ENCODE results near the gene NCOR2. TPM values are rescaled to one million over a fixed set of nuclear protein-coding genes. Genes with fewer than 3 reads are reported as not detected.
A peak's percentile ranks its signal among the peaks of the same experiment; 100 is the strongest.

The NCOR2 gene
- total RNA-seq, 1 donor from 2014 or later, result 128 TPM

DNA sequence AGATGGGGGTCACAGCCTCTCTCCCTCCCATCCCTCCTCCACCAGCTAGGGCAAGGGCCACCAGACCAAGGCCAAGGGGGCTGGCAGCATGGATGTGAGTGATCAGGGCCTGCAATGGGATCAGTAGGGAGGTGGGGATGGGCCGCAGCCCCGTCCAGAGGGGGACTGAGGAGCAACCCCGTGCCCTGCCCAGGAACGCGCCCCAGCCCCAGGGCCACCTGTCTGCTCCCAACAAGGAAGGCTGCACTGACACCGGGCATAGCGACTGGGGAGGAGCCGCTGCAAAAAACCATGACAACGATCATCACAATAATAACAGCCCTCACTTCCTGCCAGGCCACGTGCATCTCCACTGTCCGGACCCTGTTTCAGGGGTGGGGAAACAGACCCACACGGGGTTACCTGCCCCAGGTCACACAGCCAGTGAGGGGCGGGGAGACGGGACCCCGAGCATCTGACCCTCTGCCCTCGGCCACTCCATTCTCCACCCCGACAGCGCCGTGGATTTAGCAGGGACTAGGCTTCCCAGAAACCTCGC, 24.3 kb downstream of the NCOR2 start:
- H3K4me3 Mint-ChIP-seq, result no peak overlapping the region
- no peaks in the 10 kb centered on the region for H3K27me3 Mint-ChIP-seq
- peaks cover 32% of the 10 kb centered on the region for H3K4me1 Mint-ChIP-seq
- DNase-seq, result peak; percentile 68
- H3K36me3 Mint-ChIP-seq (ENCODE audit: low read depth), result peaks cover 1% of the 10 kb centered on the region
- no peak overlapping the region for H3K27ac Mint-ChIP-seq
- no peaks in the 10 kb centered on the region for H3K9me3 Mint-ChIP-seq
- intact Hi-C loops (cut with micrococcal nuclease), result no loop called here

DNA sequence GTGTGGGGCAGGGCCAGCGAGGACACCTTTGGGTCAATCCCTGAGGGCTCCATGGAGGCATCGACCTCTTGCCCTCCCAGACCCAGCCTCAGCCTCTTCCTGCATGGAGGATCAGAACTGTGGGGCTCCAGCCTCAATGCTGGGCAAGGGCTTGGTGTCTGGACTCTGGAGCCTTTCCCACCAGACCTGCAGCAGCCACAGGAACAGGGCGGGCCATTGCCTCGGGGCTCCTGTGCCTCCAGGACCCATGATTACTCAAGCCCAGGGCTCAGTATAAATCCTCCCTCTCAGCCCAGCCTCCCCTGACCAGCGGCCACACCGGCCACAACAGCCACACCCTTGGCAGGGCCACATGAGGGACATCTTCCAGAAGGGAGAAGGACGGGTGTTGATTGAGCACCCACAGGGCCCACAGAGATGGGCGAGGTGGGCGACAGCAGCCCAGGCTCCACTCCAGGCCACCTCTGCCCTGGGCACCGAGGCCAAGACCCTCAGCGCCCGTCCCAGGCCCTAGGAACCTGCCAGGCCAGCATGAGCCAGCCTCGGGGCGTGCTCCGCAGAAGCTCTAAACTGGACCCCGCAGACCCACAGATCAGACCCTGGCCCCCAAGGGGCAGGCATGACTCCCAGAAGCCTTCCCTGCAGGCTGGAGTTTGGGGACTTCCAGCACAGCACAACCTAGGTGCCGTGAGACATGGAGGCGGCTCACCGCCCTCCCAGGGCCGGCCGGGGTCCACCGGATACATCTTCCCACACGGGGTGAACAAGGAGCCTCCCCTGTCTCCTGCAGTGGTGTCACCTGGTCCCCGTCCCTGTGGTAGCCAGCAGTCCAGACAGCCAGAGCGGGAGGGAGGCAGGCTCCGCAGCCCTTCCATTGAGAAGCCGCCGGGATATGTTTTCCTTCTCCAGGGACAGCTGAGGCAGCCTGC, 25.1 kb downstream of the NCOR2 start:
- H3K27ac Mint-ChIP-seq, result no peak overlapping the region
- peaks cover 30% of the 10 kb centered on the region for H3K4me1 Mint-ChIP-seq
- no peak overlapping the region for H3K4me3 Mint-ChIP-seq
- intact Hi-C loops (cut with micrococcal nuclease), result no loop called here
- no peak for DNase-seq
- H3K27me3 Mint-ChIP-seq, result no peaks in the 10 kb centered on the region
- H3K9me3 Mint-ChIP-seq, result no peaks in the 10 kb centered on the region
- H3K36me3 Mint-ChIP-seq (ENCODE audit: low read depth), result peaks cover 1% of the 10 kb centered on the region

DNA sequence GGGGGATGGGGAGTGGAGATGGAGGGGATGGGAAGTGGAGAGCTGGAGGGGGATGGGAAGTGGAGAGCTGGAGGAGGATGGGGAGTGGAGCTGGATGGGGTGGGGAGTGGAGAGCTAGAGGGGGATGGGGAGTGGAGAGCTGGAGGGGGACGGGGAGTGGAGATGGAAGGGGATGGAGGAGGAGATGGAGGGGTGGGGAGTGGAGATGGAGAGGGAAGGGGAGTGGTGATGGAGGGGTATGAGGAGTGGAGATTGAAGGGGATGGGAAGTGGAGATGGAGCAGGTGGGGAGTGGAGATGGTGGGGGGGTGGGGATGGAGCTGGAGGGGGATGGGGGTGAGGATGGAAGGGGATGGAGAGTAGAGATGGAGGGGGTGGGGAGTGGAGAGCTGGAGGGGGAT, 26.1 kb downstream of the NCOR2 start:
- no peaks in the 10 kb centered on the region for H3K9me3 Mint-ChIP-seq
- DNase-seq, result no peak
- no peak overlapping the region for H3K27ac Mint-ChIP-seq
- peaks cover 1% of the 10 kb centered on the region for H3K36me3 Mint-ChIP-seq (ENCODE audit: low read depth)
- peaks cover 23% of the 10 kb centered on the region for H3K4me1 Mint-ChIP-seq
- intact Hi-C loops (cut with micrococcal nuclease), result no loop called here
- no peaks in the 10 kb centered on the region for H3K27me3 Mint-ChIP-seq
- no peak overlapping the region for H3K4me3 Mint-ChIP-seq

DNA sequence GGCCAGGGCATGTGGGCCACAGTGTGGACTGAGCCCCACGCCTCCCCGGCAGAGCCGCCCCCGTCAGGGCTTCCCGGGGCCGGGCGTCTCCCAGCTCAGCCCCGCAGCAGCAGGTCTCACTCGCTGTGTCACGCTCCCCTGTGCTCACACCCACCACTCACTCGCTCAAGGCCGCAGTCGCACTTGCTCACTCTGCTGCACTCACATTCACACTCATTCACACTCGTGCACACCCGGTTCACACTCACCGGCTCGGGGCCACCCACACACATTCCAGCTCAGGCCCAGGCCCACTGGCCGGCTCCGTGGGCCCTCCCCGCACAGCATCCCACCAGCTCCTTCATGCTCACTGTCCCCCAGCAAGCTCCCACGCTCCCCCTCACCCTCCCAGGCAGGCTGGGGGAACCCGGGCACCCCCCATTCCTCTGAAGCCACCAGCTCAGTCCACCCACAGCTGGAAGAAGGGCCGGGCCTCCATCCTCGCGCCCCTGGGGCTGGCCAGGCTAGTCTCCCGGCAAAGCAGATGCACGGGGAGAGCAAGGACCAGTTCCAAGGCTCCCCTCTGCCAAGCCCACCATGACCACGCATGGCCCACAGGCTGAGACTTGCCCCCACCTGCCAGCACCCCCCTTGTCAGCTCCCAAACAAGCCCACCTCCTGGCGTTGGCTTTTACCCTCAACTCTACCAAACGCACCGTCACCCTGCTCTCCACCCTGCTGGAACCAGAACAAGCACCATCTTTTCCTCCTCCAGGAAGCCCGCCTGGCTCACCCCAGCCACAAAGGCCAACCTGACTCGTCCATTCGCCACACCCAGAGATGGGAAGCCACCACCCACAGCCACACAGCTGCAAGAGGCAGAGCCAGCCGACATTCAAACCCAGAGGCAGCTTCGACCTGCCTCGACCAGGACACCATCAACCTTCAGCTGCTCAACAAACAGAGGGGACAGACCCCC, 28.0 kb downstream of the NCOR2 start:
- Mint-ChIP-seq H3K4me3 (no peak overlapping the region), H3K27me3 (no peaks in the 10 kb centered on the region), H3K36me3 (ENCODE audit: low read depth) (peaks cover 1% of the 10 kb centered on the region), H3K27ac (no peak overlapping the region), H3K4me1 (peaks cover 11% of the 10 kb centered on the region), H3K9me3 (no peaks in the 10 kb centered on the region)
- no peak for DNase-seq
- intact Hi-C loops (cut with micrococcal nuclease), result no loop called here

DNA sequence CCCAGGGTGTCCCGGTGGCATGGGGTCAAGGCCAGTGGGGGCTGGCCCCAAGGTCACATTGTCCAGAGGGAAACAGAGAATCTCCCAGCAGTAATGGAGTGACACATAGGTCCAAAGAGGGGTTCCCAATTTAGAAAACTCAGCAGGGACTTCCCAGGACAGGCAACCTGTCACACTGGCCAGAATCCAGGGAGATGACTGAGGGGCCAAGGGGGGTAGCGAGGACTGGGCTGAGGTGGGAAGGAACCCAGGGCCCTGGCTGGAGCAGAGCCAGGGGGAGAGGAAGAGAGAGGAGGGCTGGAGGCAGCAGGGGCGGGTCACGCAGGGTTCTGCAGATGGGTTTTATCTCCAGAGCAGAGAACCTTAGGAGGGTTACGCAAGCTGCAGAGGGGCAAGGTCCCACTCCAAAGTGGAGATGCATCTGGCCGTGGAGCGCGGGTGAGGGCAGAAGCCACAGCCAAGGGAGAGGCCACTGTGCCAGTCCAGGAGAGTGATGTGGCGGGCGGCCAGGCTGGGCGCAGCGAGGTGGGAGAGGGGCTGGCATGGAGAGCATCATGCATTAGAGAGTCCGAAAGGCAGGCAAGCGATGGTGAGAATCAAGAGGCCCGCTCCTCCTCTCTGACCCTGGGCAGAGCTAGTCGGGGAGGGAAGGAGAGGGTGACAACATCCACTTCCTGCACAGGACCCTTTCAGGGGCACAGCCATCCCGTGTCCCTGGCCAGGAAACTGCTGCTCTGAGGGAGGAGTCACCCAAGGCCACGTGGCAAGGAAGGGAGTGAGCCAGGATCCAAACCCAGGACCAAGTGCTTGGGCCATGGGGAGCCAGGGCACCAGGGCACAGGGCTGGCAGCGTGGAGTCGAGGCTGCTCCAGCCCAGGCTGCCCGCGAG, 29.0 kb downstream of the NCOR2 start:
- Mint-ChIP-seq H3K27me3 (no peaks in the 10 kb centered on the region), H3K4me3 (no peak overlapping the region), H3K9me3 (no peaks in the 10 kb centered on the region), H3K36me3 (ENCODE audit: low read depth) (peaks cover 1% of the 10 kb centered on the region), H3K4me1 (peaks cover 11% of the 10 kb centered on the region), H3K27ac (no peak overlapping the region)
- intact Hi-C loops (cut with micrococcal nuclease), result no loop called here
- no peak for DNase-seq

DNA sequence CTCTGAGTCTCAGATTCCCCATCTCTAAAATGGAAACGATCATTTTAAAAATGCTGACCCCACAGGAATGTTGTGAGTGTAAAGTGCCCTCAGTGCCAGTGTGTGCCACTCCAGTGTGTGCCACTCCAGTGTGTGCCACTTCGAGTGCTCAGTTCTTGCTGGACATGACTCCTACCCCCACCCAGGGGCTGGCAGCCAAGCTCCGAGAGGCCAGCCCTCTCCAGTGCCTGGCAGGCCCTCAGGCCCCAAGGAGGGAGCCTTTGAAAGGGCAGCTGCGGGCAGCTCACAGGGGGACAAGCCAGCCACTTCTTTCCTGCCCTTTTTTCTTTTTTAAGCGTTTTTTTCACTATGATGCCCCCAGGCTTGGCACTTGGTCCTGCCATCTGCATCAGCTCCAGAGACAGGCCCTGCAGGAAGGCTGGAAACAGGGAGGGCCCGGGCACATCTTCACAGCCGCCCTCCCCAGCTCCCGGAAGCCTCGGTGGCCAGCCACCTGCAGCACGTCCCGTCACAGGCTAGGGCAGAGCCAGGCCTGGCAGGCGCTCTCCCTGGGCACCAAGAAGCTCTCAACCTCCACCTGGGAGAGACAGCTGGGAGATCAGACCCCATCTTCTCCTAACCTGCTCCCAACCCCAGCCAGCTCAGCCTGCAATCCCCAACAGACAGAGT, 29.8 kb downstream of the NCOR2 start:
- intact Hi-C loops (cut with micrococcal nuclease), result no loop called here
- no peaks in the 10 kb centered on the region for H3K27me3 Mint-ChIP-seq
- no peak overlapping the region for H3K27ac Mint-ChIP-seq
- peaks cover 11% of the 10 kb centered on the region for H3K4me1 Mint-ChIP-seq
- no peak overlapping the region for H3K4me3 Mint-ChIP-seq
- H3K9me3 Mint-ChIP-seq, result no peaks in the 10 kb centered on the region
- H3K36me3 Mint-ChIP-seq (ENCODE audit: low read depth), result peaks cover 1% of the 10 kb centered on the region
- no peak for DNase-seq

DNA sequence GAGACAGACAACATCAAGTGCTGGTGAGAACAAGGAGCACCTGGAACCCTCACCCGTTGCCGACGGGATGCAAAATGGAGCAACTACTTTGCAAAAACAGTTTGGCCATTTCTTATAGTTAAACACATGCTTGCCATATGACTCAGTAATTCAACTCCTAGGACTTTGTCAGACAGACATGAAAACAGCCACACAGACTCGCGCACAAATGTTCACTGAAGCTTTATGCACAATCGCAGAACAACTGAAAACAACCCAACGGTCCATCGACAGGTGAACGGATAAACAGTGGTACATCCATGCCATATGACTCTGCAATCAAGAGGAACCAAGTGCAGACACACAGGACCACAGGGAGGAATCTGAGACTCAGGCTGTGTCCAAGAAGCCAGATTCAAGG, 30.8 kb downstream of the NCOR2 start:
- Mint-ChIP-seq H3K4me1 (peaks cover 11% of the 10 kb centered on the region), H3K36me3 (ENCODE audit: low read depth) (peaks cover 1% of the 10 kb centered on the region), H3K27ac (peak overlapping the region; percentile 9), H3K4me3 (no peak overlapping the region), H3K9me3 (no peaks in the 10 kb centered on the region), H3K27me3 (no peaks in the 10 kb centered on the region)
- no peak for DNase-seq
- intact Hi-C loops (cut with micrococcal nuclease), result no loop called here

DNA sequence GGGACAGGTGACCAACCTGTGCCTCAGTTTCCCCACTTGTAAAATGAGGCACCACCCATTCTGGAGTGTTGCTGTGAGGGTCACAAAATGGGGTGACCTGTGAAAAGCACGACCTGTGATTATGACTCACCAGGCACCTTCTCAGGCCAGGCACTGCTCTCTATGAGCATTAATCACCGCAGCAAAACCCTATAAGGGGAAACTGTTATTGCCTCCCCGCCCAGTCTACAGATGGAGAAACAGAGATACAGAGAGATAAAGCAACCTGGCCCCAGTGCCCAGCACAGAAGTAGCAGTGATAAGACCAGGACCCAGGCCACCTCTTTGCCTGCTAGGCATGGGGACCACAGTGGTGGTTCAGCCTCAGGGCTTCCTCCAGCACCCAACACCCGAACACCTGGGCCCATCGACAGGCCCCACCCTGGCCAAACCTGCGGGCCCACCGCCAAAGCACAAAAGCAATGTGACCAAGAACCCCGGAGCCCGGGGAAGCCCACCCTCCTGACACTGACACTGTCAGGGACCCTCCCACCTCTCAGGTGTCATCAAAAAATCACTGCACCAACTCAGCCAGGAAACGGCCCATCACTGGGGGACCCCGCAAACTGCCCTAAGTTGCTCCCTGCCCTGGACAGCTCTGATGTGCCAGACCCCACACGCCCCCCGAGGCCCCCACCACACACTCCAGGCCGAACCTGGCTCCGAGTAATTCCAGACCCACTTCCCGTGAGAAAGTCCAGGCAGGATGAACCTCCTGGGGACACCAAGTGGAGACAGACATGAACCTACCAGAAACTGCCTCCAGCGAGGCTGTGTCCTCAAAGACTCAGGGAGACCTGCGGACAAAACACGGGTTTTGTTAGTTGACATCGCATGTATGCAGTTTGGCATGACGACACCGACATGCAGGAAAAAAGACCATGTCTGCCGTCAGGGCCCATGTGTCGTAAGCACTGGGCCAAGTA, 32.4 kb downstream of the NCOR2 start:
- Mint-ChIP-seq H3K27ac (no peak overlapping the region), H3K36me3 (ENCODE audit: low read depth) (peaks cover 1% of the 10 kb centered on the region), H3K27me3 (no peaks in the 10 kb centered on the region), H3K4me3 (no peak overlapping the region), H3K4me1 (peaks cover 11% of the 10 kb centered on the region), H3K9me3 (no peaks in the 10 kb centered on the region)
- intact Hi-C loops (cut with micrococcal nuclease), result no loop called here
- DNase-seq, result no peak

DNA sequence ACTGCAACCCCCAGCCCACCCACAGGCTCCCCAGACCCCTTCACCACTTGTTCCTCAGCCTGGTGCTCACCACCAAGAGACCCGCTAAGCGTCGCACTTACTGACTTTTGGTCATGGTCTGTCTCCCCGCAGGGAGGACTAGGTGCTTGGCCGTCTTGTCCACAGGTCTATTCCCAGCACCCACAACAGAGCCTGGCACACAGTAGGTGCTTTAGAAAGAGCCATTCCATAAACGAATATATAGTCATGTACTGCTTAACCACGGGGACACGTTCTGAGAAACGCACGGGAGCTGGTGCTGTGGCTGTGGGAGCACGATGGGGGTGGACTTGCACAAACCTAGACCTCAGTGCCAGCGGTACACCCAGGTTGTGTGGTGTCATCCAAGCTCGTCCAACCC, 34.0 kb downstream of the NCOR2 start:
- Mint-ChIP-seq H3K4me3 (no peak overlapping the region), H3K4me1 (peaks cover 2% of the 10 kb centered on the region), H3K27me3 (no peaks in the 10 kb centered on the region), H3K27ac (peak overlapping the region; percentile 10), H3K9me3 (no peaks in the 10 kb centered on the region), H3K36me3 (ENCODE audit: low read depth) (no peaks in the 10 kb centered on the region)
- intact Hi-C loops (cut with micrococcal nuclease), result no loop called here
- DNase-seq, result no peak

DNA sequence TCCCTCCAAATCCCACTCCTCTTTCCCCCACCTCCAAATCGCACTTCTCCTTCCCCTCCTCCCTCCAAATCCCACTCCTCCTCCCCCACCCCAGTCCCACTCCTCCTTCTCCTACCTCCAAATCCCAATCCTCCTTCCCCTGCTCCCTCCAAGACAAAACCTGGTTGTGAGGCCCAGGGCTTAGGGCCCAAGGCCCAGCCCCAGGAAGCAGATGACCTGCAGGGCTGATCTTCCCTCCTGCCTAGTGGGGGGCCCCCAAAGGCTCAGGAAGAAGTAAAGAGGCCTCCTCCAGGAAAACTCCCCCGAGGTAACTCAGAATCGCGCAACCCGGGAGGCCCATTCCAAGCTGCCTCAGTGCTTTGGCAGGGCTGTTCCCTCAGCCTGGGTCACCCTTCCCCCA, 34.4 kb downstream of the NCOR2 start:
- no peaks in the 10 kb centered on the region for H3K27me3 Mint-ChIP-seq
- DNase-seq, result no peak
- H3K36me3 Mint-ChIP-seq (ENCODE audit: low read depth), result no peaks in the 10 kb centered on the region
- no peaks in the 10 kb centered on the region for H3K4me1 Mint-ChIP-seq
- intact Hi-C loops (cut with micrococcal nuclease), result no loop called here
- H3K27ac Mint-ChIP-seq, result peak overlapping the region; percentile 10
- H3K4me3 Mint-ChIP-seq, result no peak overlapping the region
- no peaks in the 10 kb centered on the region for H3K9me3 Mint-ChIP-seq

DNA sequence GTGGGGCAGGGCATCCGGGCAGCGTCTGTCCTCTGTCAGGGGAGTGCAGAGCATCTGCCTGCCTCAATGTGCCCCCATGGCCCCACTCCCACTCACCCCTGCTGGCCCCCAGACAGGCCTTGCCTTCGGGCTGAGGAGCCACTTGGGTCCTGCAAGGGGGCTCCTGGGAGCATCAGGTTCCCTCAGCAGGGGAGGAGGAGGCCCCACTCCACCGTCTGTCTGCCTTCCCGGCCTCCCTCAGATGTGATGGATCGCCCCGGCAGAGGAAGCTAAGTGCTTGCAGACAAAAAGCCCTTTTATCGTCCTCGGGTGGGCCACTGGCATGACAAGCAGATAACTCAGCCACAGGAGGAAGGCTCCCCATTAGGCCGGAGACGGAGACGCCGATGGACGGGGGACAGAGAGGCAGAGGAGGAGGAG, 35.1 kb downstream of the NCOR2 start:
- Mint-ChIP-seq H3K36me3 (ENCODE audit: low read depth) (no peaks in the 10 kb centered on the region), H3K9me3 (no peaks in the 10 kb centered on the region), H3K4me3 (no peak overlapping the region), H3K27ac (no peak overlapping the region), H3K27me3 (no peaks in the 10 kb centered on the region), H3K4me1 (no peaks in the 10 kb centered on the region)
- DNase-seq, result no peak
- intact Hi-C loops (cut with micrococcal nuclease), result no loop called here

DNA sequence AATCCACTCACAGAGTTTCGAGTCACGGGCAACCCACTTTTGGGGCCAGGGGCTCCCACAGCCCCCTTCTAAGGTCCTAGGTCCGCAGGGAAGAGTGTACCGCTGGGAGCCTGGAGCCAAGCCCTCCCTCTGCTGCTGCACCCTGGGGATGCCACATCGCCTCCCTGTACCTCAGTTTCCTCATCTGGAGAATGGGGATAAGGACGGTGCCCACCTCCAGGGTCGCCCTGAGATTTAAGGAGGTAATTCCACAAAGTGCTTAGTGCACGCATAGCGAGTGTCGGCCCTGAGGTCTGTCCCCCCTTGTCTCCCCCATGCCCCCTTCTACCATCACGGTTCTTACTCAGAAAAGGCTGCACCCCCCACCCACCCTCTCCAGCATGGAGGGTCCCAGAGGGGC, 35.5 kb downstream of the NCOR2 start:
- intact Hi-C loops (cut with micrococcal nuclease), result no loop called here
- H3K27ac Mint-ChIP-seq, result no peak overlapping the region
- no peak overlapping the region for H3K4me3 Mint-ChIP-seq
- no peaks in the 10 kb centered on the region for H3K4me1 Mint-ChIP-seq
- H3K36me3 Mint-ChIP-seq (ENCODE audit: low read depth), result no peaks in the 10 kb centered on the region
- H3K9me3 Mint-ChIP-seq, result no peaks in the 10 kb centered on the region
- no peaks in the 10 kb centered on the region for H3K27me3 Mint-ChIP-seq
- DNase-seq, result no peak
